Measurements from ENCODE around the gene FLAD1. TPM values are rescaled to one million over a fixed set of nuclear protein-coding genes. Genes with fewer than 3 reads are reported as not detected.

FLAD1 gene
- total and polyA plus RNA-seq, 2 experiments from 2014 or later, result 74.5 to 75.0 TPM

DNA sequence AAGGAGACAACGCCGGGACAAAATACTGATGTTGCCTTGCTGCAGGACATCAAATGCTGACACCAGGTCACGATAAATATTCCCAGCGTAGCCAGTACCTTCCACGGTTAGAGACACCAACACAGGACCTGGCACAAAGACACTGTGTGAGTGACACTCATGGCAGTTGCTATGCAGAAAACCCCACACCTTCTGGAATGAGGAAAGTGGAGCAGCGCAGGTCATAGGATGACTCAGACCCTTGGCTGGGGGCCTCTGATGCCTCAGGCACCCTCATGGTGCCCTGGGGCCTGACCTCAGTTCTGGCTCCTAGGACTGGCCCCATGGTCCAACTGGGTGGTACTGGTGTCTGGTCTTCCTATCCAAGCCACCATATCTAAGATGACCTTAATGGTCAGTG is 43.4 kb downstream of the FLAD1 start:
- Mint-ChIP-seq H3K4me1 (peaks cover 9% of the 10 kb centered on the region), H3K36me3 (ENCODE audit: low read depth) (no peaks in the 10 kb centered on the region), H3K4me3 (no peak overlapping the region), H3K9me3 (no peaks in the 10 kb centered on the region), H3K27me3 (ENCODE audit: insufficient read depth, low read depth, poor library complexity) (peaks cover 20% of the 10 kb centered on the region), H3K27ac (no peak overlapping the region)
- H3K4me1 ChIP-seq (ENCODE audit: insufficient read depth), result no peaks in the 10 kb centered on the region; the same call in 1 of the 2 replicates
- H3K9me2 ChIP-seq (ENCODE audit: insufficient read depth), result no peaks in the 10 kb centered on the region
- no peak overlapping the region for H3K27ac ChIP-seq (ENCODE audit: low read depth)
- H3K27me3 ChIP-seq (ENCODE audit: insufficient read depth), result no peaks in the 10 kb centered on the region
- no peaks in the 10 kb centered on the region for H3K36me3 ChIP-seq (ENCODE audit: insufficient read depth)
- TF ChIP-seq ZNF114 (CRISPR knock-in tag; IDR thresholded peaks at IDR 0.05) (no peak), EZH2phosphoT487 (IDR thresholded peaks at IDR 0.05; ENCODE audit: unreplicated experiment) (no peak), ZNF331 (CRISPR knock-in tag; IDR thresholded peaks at IDR 0.05; ENCODE audit: low read depth) (no peak), NANOG (IDR thresholded peaks at IDR 0.05; ENCODE audit: borderline replicate concordance) (no peak), STAT1 (IDR thresholded peaks at IDR 0.05; ENCODE audit: unreplicated experiment) (no peak), EZH2 (IDR thresholded peaks at IDR 0.05; ENCODE audit: low read depth, unreplicated experiment) (no peak), JUNB (IDR thresholded peaks at IDR 0.05; ENCODE audit: unreplicated experiment) (no peak), POLR2AphosphoS5 (IDR thresholded peaks at IDR 0.05; ENCODE audit: low read depth) (no peak), CREB1 (CRISPR knock-in tag; IDR thresholded peaks at IDR 0.05; ENCODE audit: low read depth) (no peak)
- TF ChIP-seq, protein P1, sequence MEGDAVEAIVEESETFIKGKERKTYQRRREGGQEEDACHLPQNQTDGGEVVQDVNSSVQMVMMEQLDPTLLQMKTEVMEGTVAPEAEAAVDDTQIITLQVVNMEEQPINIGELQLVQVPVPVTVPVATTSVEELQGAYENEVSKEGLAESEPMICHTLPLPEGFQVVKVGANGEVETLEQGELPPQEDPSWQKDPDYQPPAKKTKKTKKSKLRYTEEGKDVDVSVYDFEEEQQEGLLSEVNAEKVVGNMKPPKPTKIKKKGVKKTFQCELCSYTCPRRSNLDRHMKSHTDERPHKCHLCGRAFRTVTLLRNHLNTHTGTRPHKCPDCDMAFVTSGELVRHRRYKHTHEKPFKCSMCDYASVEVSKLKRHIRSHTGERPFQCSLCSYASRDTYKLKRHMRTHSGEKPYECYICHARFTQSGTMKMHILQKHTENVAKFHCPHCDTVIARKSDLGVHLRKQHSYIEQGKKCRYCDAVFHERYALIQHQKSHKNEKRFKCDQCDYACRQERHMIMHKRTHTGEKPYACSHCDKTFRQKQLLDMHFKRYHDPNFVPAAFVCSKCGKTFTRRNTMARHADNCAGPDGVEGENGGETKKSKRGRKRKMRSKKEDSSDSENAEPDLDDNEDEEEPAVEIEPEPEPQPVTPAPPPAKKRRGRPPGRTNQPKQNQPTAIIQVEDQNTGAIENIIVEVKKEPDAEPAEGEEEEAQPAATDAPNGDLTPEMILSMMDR (conservative IDR thresholded peaks at IDR 0.05; ENCODE audit: low read depth in 2 of 2), result no peak
- TF ChIP-seq, protein P2, sequence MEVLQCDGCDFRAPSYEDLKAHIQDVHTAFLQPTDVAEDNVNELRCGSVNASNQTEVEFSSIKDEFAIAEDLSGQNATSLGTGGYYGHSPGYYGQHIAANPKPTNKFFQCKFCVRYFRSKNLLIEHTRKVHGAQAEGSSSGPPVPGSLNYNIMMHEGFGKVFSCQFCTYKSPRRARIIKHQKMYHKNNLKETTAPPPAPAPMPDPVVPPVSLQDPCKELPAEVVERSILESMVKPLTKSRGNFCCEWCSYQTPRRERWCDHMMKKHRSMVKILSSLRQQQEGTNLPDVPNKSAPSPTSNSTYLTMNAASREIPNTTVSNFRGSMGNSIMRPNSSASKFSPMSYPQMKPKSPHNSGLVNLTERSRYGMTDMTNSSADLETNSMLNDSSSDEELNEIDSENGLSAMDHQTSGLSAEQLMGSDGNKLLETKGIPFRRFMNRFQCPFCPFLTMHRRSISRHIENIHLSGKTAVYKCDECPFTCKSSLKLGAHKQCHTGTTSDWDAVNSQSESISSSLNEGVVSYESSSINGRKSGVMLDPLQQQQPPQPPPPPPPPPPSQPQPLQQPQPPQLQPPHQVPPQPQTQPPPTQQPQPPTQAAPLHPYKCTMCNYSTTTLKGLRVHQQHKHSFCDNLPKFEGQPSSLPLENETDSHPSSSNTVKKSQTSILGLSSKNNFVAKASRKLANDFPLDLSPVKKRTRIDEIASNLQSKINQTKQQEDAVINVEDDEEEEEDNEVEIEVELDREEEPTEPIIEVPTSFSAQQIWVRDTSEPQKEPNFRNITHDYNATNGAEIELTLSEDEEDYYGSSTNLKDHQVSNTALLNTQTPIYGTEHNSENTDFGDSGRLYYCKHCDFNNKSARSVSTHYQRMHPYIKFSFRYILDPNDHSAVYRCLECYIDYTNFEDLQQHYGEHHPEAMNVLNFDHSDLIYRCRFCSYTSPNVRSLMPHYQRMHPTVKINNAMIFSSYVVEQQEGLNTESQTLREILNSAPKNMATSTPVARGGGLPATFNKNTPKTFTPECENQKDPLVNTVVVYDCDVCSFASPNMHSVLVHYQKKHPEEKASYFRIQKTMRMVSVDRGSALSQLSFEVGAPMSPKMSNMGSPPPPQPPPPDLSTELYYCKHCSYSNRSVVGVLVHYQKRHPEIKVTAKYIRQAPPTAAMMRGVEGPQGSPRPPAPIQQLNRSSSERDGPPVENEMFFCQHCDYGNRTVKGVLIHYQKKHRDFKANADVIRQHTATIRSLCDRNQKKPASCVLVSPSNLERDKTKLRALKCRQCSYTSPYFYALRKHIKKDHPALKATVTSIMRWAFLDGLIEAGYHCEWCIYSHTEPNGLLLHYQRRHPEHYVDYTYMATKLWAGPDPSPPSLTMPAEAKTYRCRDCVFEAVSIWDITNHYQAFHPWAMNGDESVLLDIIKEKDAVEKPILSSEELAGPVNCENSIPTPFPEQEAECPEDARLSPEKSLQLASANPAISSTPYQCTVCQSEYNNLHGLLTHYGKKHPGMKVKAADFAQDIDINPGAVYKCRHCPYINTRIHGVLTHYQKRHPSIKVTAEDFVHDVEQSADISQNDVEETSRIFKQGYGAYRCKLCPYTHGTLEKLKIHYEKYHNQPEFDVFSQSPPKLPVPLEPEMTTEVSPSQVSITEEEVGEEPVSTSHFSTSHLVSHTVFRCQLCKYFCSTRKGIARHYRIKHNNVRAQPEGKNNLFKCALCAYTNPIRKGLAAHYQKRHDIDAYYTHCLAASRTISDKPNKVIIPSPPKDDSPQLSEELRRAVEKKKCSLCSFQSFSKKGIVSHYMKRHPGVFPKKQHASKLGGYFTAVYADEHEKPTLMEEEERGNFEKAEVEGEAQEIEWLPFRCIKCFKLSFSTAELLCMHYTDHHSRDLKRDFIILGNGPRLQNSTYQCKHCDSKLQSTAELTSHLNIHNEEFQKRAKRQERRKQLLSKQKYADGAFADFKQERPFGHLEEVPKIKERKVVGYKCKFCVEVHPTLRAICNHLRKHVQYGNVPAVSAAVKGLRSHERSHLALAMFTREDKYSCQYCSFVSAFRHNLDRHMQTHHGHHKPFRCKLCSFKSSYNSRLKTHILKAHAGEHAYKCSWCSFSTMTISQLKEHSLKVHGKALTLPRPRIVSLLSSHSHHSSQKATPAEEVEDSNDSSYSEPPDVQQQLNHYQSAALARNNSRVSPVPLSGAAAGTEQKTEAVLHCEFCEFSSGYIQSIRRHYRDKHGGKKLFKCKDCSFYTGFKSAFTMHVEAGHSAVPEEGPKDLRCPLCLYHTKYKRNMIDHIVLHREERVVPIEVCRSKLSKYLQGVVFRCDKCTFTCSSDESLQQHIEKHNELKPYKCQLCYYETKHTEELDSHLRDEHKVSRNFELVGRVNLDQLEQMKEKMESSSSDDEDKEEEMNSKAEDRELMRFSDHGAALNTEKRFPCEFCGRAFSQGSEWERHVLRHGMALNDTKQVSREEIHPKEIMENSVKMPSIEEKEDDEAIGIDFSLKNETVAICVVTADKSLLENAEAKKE (CRISPR knock-in tag; IDR thresholded peaks at IDR 0.05), result no peak
- TF ChIP-seq, protein P3, sequence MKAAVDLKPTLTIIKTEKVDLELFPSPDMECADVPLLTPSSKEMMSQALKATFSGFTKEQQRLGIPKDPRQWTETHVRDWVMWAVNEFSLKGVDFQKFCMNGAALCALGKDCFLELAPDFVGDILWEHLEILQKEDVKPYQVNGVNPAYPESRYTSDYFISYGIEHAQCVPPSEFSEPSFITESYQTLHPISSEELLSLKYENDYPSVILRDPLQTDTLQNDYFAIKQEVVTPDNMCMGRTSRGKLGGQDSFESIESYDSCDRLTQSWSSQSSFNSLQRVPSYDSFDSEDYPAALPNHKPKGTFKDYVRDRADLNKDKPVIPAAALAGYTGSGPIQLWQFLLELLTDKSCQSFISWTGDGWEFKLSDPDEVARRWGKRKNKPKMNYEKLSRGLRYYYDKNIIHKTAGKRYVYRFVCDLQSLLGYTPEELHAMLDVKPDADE (IDR thresholded peaks at IDR 0.05), result no peak
- TF ChIP-seq, protein P4, sequence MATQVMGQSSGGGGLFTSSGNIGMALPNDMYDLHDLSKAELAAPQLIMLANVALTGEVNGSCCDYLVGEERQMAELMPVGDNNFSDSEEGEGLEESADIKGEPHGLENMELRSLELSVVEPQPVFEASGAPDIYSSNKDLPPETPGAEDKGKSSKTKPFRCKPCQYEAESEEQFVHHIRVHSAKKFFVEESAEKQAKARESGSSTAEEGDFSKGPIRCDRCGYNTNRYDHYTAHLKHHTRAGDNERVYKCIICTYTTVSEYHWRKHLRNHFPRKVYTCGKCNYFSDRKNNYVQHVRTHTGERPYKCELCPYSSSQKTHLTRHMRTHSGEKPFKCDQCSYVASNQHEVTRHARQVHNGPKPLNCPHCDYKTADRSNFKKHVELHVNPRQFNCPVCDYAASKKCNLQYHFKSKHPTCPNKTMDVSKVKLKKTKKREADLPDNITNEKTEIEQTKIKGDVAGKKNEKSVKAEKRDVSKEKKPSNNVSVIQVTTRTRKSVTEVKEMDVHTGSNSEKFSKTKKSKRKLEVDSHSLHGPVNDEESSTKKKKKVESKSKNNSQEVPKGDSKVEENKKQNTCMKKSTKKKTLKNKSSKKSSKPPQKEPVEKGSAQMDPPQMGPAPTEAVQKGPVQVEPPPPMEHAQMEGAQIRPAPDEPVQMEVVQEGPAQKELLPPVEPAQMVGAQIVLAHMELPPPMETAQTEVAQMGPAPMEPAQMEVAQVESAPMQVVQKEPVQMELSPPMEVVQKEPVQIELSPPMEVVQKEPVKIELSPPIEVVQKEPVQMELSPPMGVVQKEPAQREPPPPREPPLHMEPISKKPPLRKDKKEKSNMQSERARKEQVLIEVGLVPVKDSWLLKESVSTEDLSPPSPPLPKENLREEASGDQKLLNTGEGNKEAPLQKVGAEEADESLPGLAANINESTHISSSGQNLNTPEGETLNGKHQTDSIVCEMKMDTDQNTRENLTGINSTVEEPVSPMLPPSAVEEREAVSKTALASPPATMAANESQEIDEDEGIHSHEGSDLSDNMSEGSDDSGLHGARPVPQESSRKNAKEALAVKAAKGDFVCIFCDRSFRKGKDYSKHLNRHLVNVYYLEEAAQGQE (IDR thresholded peaks at IDR 0.05; ENCODE audit: unreplicated experiment), result no peak
- ATAC-seq, result no peak
- no peak overlapping the region for H3K4me3 ChIP-seq
- no peak for DNase-seq (ENCODE audit: low spot score)
- H2AFZ ChIP-seq, result no peak overlapping the region
- no peaks in the 10 kb centered on the region for H4K20me1 ChIP-seq (replicated peaks; ENCODE audit: insufficient read depth)
- no peaks in the 10 kb centered on the region for H3F3A ChIP-seq (replicated peaks; ENCODE audit: low read depth)
- H3K4me2 ChIP-seq, result no peak overlapping the region
- no peaks in the 10 kb centered on the region for H3K79me2 ChIP-seq (replicated peaks; ENCODE audit: insufficient read depth)

Measured in GM23338 (cell line).